Testis (tissue), 3 donors: ENCODE measurements around the gene MAP2K2. TPM values are rescaled to one million over a fixed set of nuclear protein-coding genes. Genes with fewer than 3 reads are reported as not detected.

Experiments used
- DNase-seq: peaks from one replicate; pipeline ENCODE4 v3.0.0-alpha.2; 2019
- H3K27ac ChIP-seq, 2 donors: fragments of 200-600 bp; sonication (generic); one replicate each; pipeline ENCODE4 v1.5.1; 2019
- H3K27me3 ChIP-seq: fragments of 200-600 bp; sonication (generic); one replicate; pipeline ENCODE4 v1.5.1; 2019
- H3K36me3 ChIP-seq: fragments of 200-600 bp; sonication (generic); one replicate; pipeline ENCODE4 v1.5.1; 2017; ENCODE audit warnings: low read depth; ENCODE audit errors: missing control alignments
- H3K4me1 ChIP-seq: fragments of 200-600 bp; sonication (generic); one replicate; pipeline ENCODE4 v1.5.1; 2019
- H3K4me3 ChIP-seq, 2 donors: fragments of 200-600 bp; sonication (generic); one replicate each; pipeline ENCODE4 v1.5.1; 2017 to 2019
- H3K9me3 ChIP-seq: fragments of 200-600 bp; sonication (generic); one replicate; pipeline ENCODE4 v1.5.1; 2017
- POLR2A ChIP-seq: fragments of 450-650 bp; IDR thresholded peaks from one replicate; pipeline ENCODE4 v1.6.1; 2017; ENCODE audit warnings: antibody characterized with exemption, mild to moderate bottlenecking, moderate library complexity
- WGBS, 2 donors: methylation state at CpG; one replicate each; pipeline ENCODE4 v1.1.5; 2018; 5-methylcytosine and 5-hydroxymethylcytosine counted together
- intact Hi-C: fragments of 100-400 bp; cut with DNase I; formaldehyde crosslinking; loops from one replicate; pipeline ENCODE4 v1.15.1; 2023; ENCODE audit warnings: low total_unique reads
- polyA plus RNA-seq: library from polyadenylated mRNA; stranded (reverse); fragments of 350-450 nt; fragmentation: Illumina TruSeq; extraction: RNeasy Lipid Tissue Mini Kit (QIAGEN cat#74804); gene quantifications from one replicate; pipeline ENCODE4 v1.2.3, GENCODE V29; 2014; ENCODE audit warnings: low read depth, low replicate concordance; ENCODE audit not compliant: insufficient read depth
- total RNA-seq, 2 donors: library from RNA; depleted of rRNA; stranded (reverse); fragments of >200 nt; gene quantifications; one replicate each; pipeline ENCODE4 v1.2.3, GENCODE V29; 2016
- TF ChIP-seq, protein P1 (sequence below), 3 experiments: fragments of 450-650 bp in 2 of 3; fragments of 200-600 bp in 1 of 3; sonication (generic) in 1 of 3; IDR thresholded peaks; one replicate each; pipeline ENCODE4 v1.5.1; 2016 to 2019; ENCODE audit warnings: antibody characterized with exemption in 3 of 3, mild to moderate bottlenecking in 2 of 3, moderate library complexity in 1 of 3

MAP2K2 gene
- total and polyA plus RNA-seq, 3 donors from 2014 or later = 181 to 241 (median 225) TPM

- Histone ChIP-seq H3K4me3 (no peak overlapping the region), H3K36me3 (no peaks in the 10 kb centered on the region), H3K27me3 (no peaks in the 10 kb centered on the region), H3K27ac (no peak overlapping the region), H3K9me3 (no peaks in the 10 kb centered on the region), H3K4me1 (peaks cover 4% of the 10 kb centered on the region)
- TF ChIP-seq, protein P1, sequence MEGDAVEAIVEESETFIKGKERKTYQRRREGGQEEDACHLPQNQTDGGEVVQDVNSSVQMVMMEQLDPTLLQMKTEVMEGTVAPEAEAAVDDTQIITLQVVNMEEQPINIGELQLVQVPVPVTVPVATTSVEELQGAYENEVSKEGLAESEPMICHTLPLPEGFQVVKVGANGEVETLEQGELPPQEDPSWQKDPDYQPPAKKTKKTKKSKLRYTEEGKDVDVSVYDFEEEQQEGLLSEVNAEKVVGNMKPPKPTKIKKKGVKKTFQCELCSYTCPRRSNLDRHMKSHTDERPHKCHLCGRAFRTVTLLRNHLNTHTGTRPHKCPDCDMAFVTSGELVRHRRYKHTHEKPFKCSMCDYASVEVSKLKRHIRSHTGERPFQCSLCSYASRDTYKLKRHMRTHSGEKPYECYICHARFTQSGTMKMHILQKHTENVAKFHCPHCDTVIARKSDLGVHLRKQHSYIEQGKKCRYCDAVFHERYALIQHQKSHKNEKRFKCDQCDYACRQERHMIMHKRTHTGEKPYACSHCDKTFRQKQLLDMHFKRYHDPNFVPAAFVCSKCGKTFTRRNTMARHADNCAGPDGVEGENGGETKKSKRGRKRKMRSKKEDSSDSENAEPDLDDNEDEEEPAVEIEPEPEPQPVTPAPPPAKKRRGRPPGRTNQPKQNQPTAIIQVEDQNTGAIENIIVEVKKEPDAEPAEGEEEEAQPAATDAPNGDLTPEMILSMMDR (IDR thresholded peaks at IDR 0.05) = no peak
- TF ChIP-seq POLR2A = no peak
- 79 to 88% methylated on average over 6 of the region's 6 CpGs for WGBS, 2 donors
- intact Hi-C loops = no loop called here
- no peak for DNase-seq
Measured at GRCh38 chr19:4080473-4080872, 43.4 kb downstream of the MAP2K2 start.

DNA sequence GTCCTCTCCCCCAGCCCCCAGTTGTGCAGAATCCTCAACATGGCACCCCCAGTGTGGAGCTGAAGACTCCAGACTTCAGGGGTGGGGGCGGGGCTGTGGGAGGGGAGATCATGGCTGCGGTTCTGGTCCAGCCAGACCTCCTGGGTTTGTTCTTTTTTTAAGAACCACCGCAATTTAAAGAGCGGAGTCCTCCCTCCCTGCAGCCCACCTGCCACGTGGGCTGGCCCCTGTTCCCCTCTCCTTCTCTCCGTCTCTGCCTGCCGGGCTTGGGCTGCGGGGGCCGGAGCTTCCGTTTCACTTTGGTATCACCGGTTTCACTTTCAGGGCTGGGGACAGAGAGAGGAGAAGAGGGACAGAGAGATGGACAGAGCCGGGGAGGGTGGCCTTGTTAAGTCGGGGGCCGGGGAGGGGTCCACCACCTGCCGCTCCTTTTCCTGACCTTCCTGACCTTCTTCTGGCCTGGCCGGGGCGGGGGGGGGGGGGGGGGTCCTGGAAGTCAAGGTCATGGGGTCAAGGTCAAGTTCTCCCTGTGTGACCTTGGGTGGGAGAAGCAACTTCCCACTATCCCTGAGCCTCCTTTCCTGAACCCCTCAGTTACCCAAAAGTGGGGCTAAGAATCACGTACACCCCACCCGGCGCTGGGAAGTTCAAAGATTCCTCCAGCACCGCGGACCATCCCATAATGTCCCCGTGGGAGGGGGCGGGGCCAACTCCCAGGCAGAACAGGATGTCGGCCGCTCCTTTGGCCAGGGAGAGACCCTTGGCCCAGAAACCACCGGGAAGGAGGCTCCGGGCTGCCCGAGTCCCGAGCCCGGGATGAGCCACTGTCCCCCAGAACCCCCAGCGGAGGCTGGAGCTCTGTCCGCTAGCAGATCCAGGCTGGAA, 45.9 kb downstream of the MAP2K2 start:
- no peak for TF ChIP-seq POLR2A
- TF ChIP-seq, protein P1 (IDR thresholded peaks at IDR 0.05) = no peak
- intact Hi-C loops = no loop called here
- H3K27me3 ChIP-seq = no peaks in the 10 kb centered on the region
- peak overlapping the region; percentile 55 to 65 for H3K4me3 ChIP-seq
- H3K27ac ChIP-seq = peak overlapping the region; percentile 60 to 80
- no peaks in the 10 kb centered on the region for H3K36me3 ChIP-seq
- DNase-seq = peak; percentile 76
- no peaks in the 10 kb centered on the region for H3K9me3 ChIP-seq
- peaks cover 4% of the 10 kb centered on the region for H3K4me1 ChIP-seq
- 17 to 32% methylated on average over 14 to 33 of the region's 33 CpGs for WGBS, 2 donors

DNA sequence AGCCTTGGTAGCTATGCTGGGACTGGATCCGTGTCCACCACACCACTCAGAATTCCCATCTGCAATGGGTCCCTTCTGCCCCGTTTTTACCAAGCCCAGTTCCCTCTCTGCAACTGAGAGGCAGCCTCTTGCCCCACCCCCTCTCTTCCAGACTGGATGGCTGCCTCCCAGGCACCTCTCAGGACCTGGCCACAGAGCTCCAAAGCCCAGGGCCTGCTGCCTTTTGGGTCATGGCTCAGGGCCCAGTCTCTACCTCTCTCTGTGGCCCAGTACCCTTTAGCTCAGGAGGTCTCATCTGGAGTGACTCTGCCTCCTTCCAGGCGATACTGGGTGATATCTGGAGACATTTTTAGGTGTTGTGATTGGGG, 46.9 kb downstream of the MAP2K2 start:
- H3K27ac ChIP-seq = no peak overlapping the region
- intact Hi-C loops = no loop called here

GRCh38 chr19:4075373-4075772, 48.5 kb downstream of the MAP2K2 start:
- H3K36me3 ChIP-seq = no peaks in the 10 kb centered on the region
- 72 to 75% methylated on average over 9 of the region's 9 CpGs for WGBS, 2 donors
- no peak for DNase-seq
- intact Hi-C loops = no loop called here
- no peak overlapping the region for H3K4me3 ChIP-seq
- H3K4me1 ChIP-seq = peaks cover 4% of the 10 kb centered on the region
- TF ChIP-seq POLR2A = no peak
- TF ChIP-seq, protein P1 (IDR thresholded peaks at IDR 0.05) = no peak
- H3K9me3 ChIP-seq = no peaks in the 10 kb centered on the region
- no peaks in the 10 kb centered on the region for H3K27me3 ChIP-seq
- H3K27ac ChIP-seq = no peak overlapping the region

More for the DNA sequence above, 46.9 kb downstream of the MAP2K2 start:
- DNase-seq = no peak
- peaks cover 4% of the 10 kb centered on the region for H3K4me1 ChIP-seq
- WGBS, 2 donors = 75 to 80% methylated on average over 3 of the region's 3 CpGs
- H3K36me3 ChIP-seq = no peaks in the 10 kb centered on the region
- H3K27me3 ChIP-seq = no peaks in the 10 kb centered on the region
- no peak for TF ChIP-seq POLR2A
- no peak overlapping the region for H3K4me3 ChIP-seq
- H3K9me3 ChIP-seq = no peaks in the 10 kb centered on the region

DNA sequence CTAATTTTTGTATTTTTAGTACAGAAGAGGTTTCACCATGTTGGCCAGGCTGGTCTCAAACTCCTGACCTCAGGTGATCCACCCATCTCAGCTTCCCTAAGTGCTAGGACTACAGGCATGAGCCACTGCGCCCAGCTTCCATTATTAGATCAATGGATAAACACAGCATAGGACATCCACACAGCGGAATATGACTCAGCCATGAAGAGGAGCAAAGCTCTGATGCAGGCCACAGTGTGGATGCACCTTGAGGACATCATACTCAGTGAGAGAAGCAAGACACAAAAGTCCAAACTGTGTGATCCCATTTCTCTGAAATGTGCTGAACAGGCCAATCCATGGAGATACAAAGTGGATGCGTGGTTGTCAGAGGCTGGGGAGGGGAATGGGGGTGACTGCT, 52.3 kb downstream of the MAP2K2 start:
- no peak for DNase-seq
- Histone ChIP-seq H3K27me3 (no peaks in the 10 kb centered on the region), H3K9me3 (no peaks in the 10 kb centered on the region), H3K4me1 (peaks cover 10% of the 10 kb centered on the region), H3K27ac (no peak overlapping the region), H3K4me3 (no peak overlapping the region), H3K36me3 (no peaks in the 10 kb centered on the region)
- TF ChIP-seq POLR2A = no peak
- TF ChIP-seq, protein P1 (IDR thresholded peaks at IDR 0.05) = no peak
- 93 to 98% methylated on average over 3 of the region's 3 CpGs for WGBS, 2 donors
- intact Hi-C loops = no loop called here
